Stomach (tissue), 4 donors: Measurements from ENCODE around the gene BMP3.

ENCODE experiments used
- POLR2A ChIP-seq, 4 donors: fragments of 450-650 bp; IDR thresholded peaks; one replicate each; pipeline ENCODE4 v1.6.1; 2016; ENCODE audit warnings: antibody characterized with exemption in 4 of 4, control low read depth in 2 of 4, mild to moderate bottlenecking in 1 of 4, moderate library complexity in 1 of 4
- TF ChIP-seq, protein P1 (sequence below), 7 experiments: fragments of 450-650 bp in 4 of 7; fragments of 200-600 bp in 3 of 7; sonication (generic) in 3 of 7; IDR thresholded peaks; one replicate each; pipeline ENCODE4 v1.5.1; 2016 to 2019; ENCODE audit warnings: antibody characterized with exemption in 7 of 7, control low read depth in 2 of 7, mild to moderate bottlenecking in 1 of 7

- TF ChIP-seq, protein P1, sequence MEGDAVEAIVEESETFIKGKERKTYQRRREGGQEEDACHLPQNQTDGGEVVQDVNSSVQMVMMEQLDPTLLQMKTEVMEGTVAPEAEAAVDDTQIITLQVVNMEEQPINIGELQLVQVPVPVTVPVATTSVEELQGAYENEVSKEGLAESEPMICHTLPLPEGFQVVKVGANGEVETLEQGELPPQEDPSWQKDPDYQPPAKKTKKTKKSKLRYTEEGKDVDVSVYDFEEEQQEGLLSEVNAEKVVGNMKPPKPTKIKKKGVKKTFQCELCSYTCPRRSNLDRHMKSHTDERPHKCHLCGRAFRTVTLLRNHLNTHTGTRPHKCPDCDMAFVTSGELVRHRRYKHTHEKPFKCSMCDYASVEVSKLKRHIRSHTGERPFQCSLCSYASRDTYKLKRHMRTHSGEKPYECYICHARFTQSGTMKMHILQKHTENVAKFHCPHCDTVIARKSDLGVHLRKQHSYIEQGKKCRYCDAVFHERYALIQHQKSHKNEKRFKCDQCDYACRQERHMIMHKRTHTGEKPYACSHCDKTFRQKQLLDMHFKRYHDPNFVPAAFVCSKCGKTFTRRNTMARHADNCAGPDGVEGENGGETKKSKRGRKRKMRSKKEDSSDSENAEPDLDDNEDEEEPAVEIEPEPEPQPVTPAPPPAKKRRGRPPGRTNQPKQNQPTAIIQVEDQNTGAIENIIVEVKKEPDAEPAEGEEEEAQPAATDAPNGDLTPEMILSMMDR (IDR thresholded peaks at IDR 0.05), result no peak
- TF ChIP-seq POLR2A (IDR thresholded peaks at IDR 0.05), result no peak
Observed at GRCh38 chr4:81060587-81061343, 30.3 kb downstream of the BMP3 start.
